Neural cell (in vitro differentiated cells): ENCODE data around the gene TRIM66. TPM values are rescaled to one million over a fixed set of nuclear protein-coding genes. Genes with fewer than 3 reads are reported as not detected.

Experiments
- H2AFZ ChIP-seq: fragments of 200-600, 300-800 bp; sonication (generic), shearing (Covaris generic); 2 replicates; pipeline ENCODE4 v1.6.0; 2014; ENCODE audit warnings: low read depth, mild to moderate bottlenecking, antibody characterized with exemption, low read length, moderate library complexity
- H3F3A ChIP-seq: fragments of 200-600 bp; shearing (Covaris generic); 2 replicates; pipeline ENCODE4 v1.6.1; 2016; ENCODE audit warnings: mild to moderate bottlenecking, moderate library complexity, mixed read lengths, antibody characterized with exemption, low read length; ENCODE audit not compliant: insufficient read depth, poor library complexity, severe bottlenecking
- H3K27ac ChIP-seq: fragments of 200-600, 300-800 bp; sonication (generic), shearing (Covaris generic); 2 replicates; pipeline ENCODE4 v1.5.1; 2014; ENCODE audit warnings: mild to moderate bottlenecking, low read length, moderate library complexity
- H3K27me3 ChIP-seq: fragments of 300-800, 200-600 bp; sonication (generic), shearing (Covaris generic); 2 replicates; pipeline ENCODE4 v1.6.0; 2014; ENCODE audit warnings: mild to moderate bottlenecking, low read depth, low read length, moderate library complexity; ENCODE audit not compliant: insufficient read depth
- H3K36me3 ChIP-seq: fragments of 300-800, 200-600 bp; sonication (generic), shearing (Covaris generic); 2 replicates; pipeline ENCODE4 v1.5.1; 2014; ENCODE audit warnings: mild to moderate bottlenecking, antibody characterized with exemption, low read length, moderate library complexity; ENCODE audit not compliant: insufficient read depth
- H3K4me2 ChIP-seq: fragments of 300-800, 200-600 bp; sonication (generic), shearing (Covaris generic); 2 replicates; pipeline ENCODE4 v1.6.0; 2014; ENCODE audit warnings: mild to moderate bottlenecking, low read length
- H3K4me3 ChIP-seq: fragments of 300-800, 200-600 bp; sonication (generic), shearing (Covaris generic); 2 replicates; pipeline ENCODE4 v1.5.1; 2014; ENCODE audit warnings: mild to moderate bottlenecking, low read length, moderate library complexity
- H3K79me2 ChIP-seq: fragments of 200-600 bp; shearing (Covaris generic); replicated peaks from 2 replicates; pipeline ENCODE4 v1.6.0; 2014; ENCODE audit warnings: mild to moderate bottlenecking, low read length, moderate library complexity; ENCODE audit not compliant: insufficient read depth
- H3K9ac ChIP-seq: fragments of 300-800, 200-600 bp; sonication (generic), shearing (Covaris generic); 2 replicates; pipeline ENCODE4 v1.6.1; 2016; ENCODE audit warnings: mild to moderate bottlenecking, low read length, mixed read lengths
- H3K9me2 ChIP-seq: fragments of 200-600 bp; shearing (Covaris generic); 2 replicates; pipeline ENCODE4 v1.6.1; 2016; ENCODE audit warnings: mild to moderate bottlenecking, low read length, mixed read lengths; ENCODE audit not compliant: insufficient read depth
- H3K9me3 ChIP-seq: fragments of 200-600, 300-800 bp; sonication (generic), shearing (Covaris generic); 2 replicates; pipeline ENCODE4 v1.6.1; 2016; ENCODE audit warnings: mild to moderate bottlenecking, mixed run types, low read length, moderate library complexity, mixed read lengths
- H4K20me1 ChIP-seq: fragments of 200-600 bp; shearing (Covaris generic); 2 replicates; pipeline ENCODE4 v1.6.1; 2016; ENCODE audit warnings: mild to moderate bottlenecking, mixed run types; ENCODE audit not compliant: insufficient read depth
- EP300 ChIP-seq: fragments of 450-650 bp; conservative IDR thresholded peaks from 2 replicates; pipeline ENCODE4 v1.6.1; 2014; ENCODE audit warnings: antibody characterized with exemption, mild to moderate bottlenecking, moderate library complexity; ENCODE audit not compliant: poor library complexity, severe bottlenecking
- EZH2 ChIP-seq: fragments of 200-600, 300-800 bp; shearing (Covaris generic), sonication (generic); IDR thresholded peaks from 2 replicates; pipeline ENCODE4 v1.6.1; 2014; ENCODE audit warnings: antibody characterized with exemption, low read length, borderline replicate concordance, mild to moderate bottlenecking; ENCODE audit not compliant: insufficient read depth, poor library complexity, severe bottlenecking
- MXI1 ChIP-seq: fragments of 450-650 bp; conservative IDR thresholded peaks from 2 replicates; pipeline ENCODE4 v1.6.1; 2014; ENCODE audit warnings: antibody characterized with exemption, mild to moderate bottlenecking; ENCODE audit not compliant: poor library complexity, severe bottlenecking
- POLR2AphosphoS5 ChIP-seq: IDR thresholded peaks from 2 replicates; pipeline ENCODE4 v1.6.1; 2012
- RAD21 ChIP-seq: fragments of 450-650 bp; conservative IDR thresholded peaks from 2 replicates; pipeline ENCODE4 v1.6.1; 2014; ENCODE audit warnings: antibody characterized with exemption, mild to moderate bottlenecking, moderate library complexity
- REST ChIP-seq: IDR thresholded peaks from 2 replicates; pipeline ENCODE4 v1.6.1; 2012; ENCODE audit warnings: borderline replicate concordance
- SMC3 ChIP-seq: fragments of 450-650 bp; conservative IDR thresholded peaks from 2 replicates; pipeline ENCODE4 v1.6.1; 2014; ENCODE audit warnings: antibody characterized with exemption, mild to moderate bottlenecking, moderate library complexity; ENCODE audit not compliant: poor library complexity
- TAF1 ChIP-seq: IDR thresholded peaks from 2 replicates; pipeline ENCODE4 v1.6.1; 2012; ENCODE audit warnings: low read depth
- polyA plus RNA-seq: library from polyadenylated mRNA; depleted of rRNA; stranded (reverse); fragments of >200 nt; gene quantifications from 2 replicates; pipeline ENCODE4 v1.2.3, GENCODE V29; 2014
- TF ChIP-seq, protein P1 (sequence below): fragments of 450-650 bp; IDR thresholded peaks from 2 replicates; pipeline ENCODE4 v1.5.1; 2014; ENCODE audit warnings: antibody characterized with exemption, mild to moderate bottlenecking, moderate library complexity; ENCODE audit not compliant: poor library complexity, severe bottlenecking

The TRIM66 gene
- polyA plus RNA-seq, 1 donor from 2014 or later, result 0.82 TPM

DNA sequence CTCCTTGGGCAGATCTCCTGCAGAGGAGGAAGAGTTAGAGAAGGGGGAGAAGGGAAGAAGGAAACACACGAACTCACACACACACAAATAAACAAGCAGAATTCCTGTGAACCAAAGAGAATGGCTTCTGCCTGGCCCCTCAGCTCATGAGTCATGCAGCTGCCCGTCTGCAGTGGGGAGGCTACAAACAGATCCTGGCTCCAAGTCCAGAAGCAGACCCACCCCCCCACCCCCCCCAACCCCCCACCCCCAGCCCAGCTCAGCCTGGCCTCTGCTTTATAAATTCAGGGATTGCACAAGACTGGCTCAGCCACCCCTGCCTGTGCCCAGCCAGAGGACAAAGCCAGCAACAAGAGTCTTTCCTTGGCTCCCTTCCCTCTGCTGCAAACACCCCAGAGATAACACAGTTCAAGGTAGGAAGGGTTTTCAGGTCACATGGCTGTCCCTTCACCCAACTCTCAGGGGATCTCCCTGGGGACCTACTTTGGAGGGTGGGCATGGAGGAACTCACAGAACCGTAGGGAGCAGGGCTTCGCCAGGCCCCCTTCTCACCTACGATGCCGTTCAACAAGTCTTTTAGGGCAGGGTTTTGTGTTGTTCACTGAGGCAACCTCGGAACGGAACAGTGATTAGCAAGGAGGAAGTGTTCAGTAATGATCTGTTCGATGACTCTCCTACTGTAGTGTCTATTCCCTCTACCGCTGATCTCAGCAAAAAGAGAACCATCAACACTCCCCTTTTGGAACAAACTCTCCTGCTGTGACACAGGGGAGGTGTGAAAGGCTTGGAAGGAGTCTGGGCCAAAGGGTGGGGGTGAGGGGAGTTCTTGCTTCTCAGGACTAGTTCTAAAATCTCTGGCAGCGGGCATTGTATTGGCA is 35.6 kb upstream of the TRIM66 start:
- H3K9me3 ChIP-seq, result no peaks in the 10 kb centered on the region
- no peak overlapping the region for H3K27ac ChIP-seq
- H3F3A ChIP-seq, result no peaks in the 10 kb centered on the region
- H3K9me2 ChIP-seq, result no peaks in the 10 kb centered on the region
- H4K20me1 ChIP-seq, result no peaks in the 10 kb centered on the region
- no peak overlapping the region for H3K9ac ChIP-seq
- H2AFZ ChIP-seq, result no peak overlapping the region
- H3K36me3 ChIP-seq, result no peaks in the 10 kb centered on the region
- H3K4me2 ChIP-seq, result no peak overlapping the region
- no peak for TF ChIP-seq MXI1
- no peak for TF ChIP-seq EZH2
- TF ChIP-seq, protein P1, sequence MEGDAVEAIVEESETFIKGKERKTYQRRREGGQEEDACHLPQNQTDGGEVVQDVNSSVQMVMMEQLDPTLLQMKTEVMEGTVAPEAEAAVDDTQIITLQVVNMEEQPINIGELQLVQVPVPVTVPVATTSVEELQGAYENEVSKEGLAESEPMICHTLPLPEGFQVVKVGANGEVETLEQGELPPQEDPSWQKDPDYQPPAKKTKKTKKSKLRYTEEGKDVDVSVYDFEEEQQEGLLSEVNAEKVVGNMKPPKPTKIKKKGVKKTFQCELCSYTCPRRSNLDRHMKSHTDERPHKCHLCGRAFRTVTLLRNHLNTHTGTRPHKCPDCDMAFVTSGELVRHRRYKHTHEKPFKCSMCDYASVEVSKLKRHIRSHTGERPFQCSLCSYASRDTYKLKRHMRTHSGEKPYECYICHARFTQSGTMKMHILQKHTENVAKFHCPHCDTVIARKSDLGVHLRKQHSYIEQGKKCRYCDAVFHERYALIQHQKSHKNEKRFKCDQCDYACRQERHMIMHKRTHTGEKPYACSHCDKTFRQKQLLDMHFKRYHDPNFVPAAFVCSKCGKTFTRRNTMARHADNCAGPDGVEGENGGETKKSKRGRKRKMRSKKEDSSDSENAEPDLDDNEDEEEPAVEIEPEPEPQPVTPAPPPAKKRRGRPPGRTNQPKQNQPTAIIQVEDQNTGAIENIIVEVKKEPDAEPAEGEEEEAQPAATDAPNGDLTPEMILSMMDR, result no peak
- TF ChIP-seq POLR2AphosphoS5, result no peak
- no peak for TF ChIP-seq RAD21
- TF ChIP-seq TAF1, result no peak
- no peak for TF ChIP-seq SMC3
- no peak for TF ChIP-seq REST
- no peak for TF ChIP-seq EP300
- no peak overlapping the region for H3K4me3 ChIP-seq
- no peaks in the 10 kb centered on the region for H3K79me2 ChIP-seq
- H3K27me3 ChIP-seq, result no peaks in the 10 kb centered on the region

DNA sequence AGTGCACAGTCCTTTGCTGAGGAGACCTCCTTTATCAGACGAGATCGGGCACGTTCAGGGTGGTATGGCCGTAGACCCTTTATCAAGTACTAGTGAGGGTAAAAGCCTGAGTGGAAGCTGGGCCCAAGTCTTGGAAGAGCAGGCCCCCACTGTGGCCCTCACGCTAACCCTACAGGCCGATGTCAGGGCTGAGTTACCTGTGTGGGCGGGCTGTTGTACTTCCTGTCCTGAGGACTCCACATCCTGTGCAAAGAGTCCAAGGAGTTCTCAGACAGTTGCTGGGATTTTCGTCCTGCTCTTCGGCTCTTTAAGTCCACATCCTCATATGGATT is 35.0 kb upstream of the TRIM66 start:
- no peaks in the 10 kb centered on the region for H3K9me2 ChIP-seq
- no peaks in the 10 kb centered on the region for H3F3A ChIP-seq
- no peaks in the 10 kb centered on the region for H3K79me2 ChIP-seq
- H3K4me2 ChIP-seq, result no peak overlapping the region
- no peaks in the 10 kb centered on the region for H4K20me1 ChIP-seq
- no peak overlapping the region for H2AFZ ChIP-seq
- no peaks in the 10 kb centered on the region for H3K9me3 ChIP-seq
- no peaks in the 10 kb centered on the region for H3K27me3 ChIP-seq
- no peak overlapping the region for H3K4me3 ChIP-seq
- no peak overlapping the region for H3K9ac ChIP-seq
- no peaks in the 10 kb centered on the region for H3K36me3 ChIP-seq
- no peak for TF ChIP-seq EZH2
- no peak for TF ChIP-seq EP300
- TF ChIP-seq POLR2AphosphoS5, result no peak
- TF ChIP-seq, protein P1, result no peak
- no peak for TF ChIP-seq TAF1
- TF ChIP-seq REST, result no peak
- no peak for TF ChIP-seq SMC3
- no peak for TF ChIP-seq RAD21
- no peak for TF ChIP-seq MXI1
- H3K27ac ChIP-seq, result no peak overlapping the region
